AG09309 (cell line): ENCODE results near the gene CCDC38.
"Not testable (repeated sequence)": the region's sequence is repeated elsewhere in the genome, so short reads cannot be mapped to it uniquely, and the experiment has no call there.

Experiments used
- DNase-seq: peaks from one replicate; pipeline ENCODE4 v3.0.0-alpha.2; 2010; ENCODE audit warnings: low read depth
- H3K4me3 ChIP-seq: 2 replicates; pipeline ENCODE4 v1.5.1; 2011; ENCODE audit warnings: mild to moderate bottlenecking, low read depth, low read length, moderate library complexity; ENCODE audit not compliant: control insufficient read depth
- TF ChIP-seq, protein P1 (sequence below): IDR thresholded peaks from 2 replicates; pipeline ENCODE4 v1.5.1; 2011; ENCODE audit warnings: mild to moderate bottlenecking, low read depth, low read length, inconsistent platforms; ENCODE audit not compliant: insufficient read depth, control insufficient read depth; ENCODE audit errors: missing control alignments

Gene CCDC38

DNA sequence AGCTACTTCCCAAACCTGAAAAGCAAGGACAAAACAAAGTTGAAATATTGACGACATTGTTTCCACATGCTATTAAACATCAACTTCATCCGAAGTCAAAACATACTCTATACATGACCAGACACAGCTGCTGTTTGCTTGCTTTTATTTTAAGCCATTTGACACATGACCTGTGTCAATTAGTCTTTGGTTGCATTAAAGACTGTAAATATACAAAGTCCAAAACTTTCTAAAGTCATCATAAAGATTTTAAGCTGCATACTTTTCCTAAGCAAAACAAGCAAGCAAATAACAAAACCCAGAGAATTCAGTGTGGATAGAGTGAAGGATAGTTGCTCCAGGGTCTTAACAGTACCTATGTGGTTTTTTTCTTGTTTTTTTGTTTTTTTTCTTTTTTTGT, 31.9 kb upstream of the CCDC38 start:
- DNase-seq: no peak
- H3K4me3 ChIP-seq: no peak overlapping the region
- TF ChIP-seq, protein P1, sequence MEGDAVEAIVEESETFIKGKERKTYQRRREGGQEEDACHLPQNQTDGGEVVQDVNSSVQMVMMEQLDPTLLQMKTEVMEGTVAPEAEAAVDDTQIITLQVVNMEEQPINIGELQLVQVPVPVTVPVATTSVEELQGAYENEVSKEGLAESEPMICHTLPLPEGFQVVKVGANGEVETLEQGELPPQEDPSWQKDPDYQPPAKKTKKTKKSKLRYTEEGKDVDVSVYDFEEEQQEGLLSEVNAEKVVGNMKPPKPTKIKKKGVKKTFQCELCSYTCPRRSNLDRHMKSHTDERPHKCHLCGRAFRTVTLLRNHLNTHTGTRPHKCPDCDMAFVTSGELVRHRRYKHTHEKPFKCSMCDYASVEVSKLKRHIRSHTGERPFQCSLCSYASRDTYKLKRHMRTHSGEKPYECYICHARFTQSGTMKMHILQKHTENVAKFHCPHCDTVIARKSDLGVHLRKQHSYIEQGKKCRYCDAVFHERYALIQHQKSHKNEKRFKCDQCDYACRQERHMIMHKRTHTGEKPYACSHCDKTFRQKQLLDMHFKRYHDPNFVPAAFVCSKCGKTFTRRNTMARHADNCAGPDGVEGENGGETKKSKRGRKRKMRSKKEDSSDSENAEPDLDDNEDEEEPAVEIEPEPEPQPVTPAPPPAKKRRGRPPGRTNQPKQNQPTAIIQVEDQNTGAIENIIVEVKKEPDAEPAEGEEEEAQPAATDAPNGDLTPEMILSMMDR: no peak

- H3K4me3 ChIP-seq: no peak overlapping the region
- DNase-seq: no peak
Measured at GRCh38 chr12:95972832-95973456, 30.5 kb upstream of the CCDC38 start.

GRCh38 chr12:95970905-95971304, 28.5 kb upstream of the CCDC38 start:
- DNase-seq: no peak
- H3K4me3 ChIP-seq: no peak overlapping the region
- TF ChIP-seq, protein P1: no peak

More at GRCh38 chr12:95972832-95973456, 30.5 kb upstream of the CCDC38 start:
- TF ChIP-seq, protein P1: no peak

DNA sequence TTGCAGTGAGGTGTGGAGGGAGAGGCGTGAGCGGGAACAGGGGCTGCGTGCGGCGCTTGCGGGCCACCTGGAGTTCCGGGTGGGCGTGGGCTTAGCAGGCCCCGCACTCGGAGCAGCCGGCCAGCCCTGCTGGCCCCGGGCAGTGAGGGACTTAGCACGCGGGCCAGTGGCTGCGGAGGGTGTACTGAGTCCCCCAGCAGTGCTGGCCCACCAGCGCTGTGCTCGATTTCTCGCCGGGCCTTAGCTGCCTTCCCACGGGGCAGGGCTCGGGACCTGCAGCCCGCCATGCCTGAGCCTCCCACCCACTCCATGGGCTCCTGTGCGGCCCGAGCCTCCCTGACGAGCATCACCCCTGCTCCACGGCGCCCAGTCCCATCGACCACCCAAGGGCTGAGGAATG, 26.7 kb upstream of the CCDC38 start:
- H3K4me3 ChIP-seq, DNase-seq: not testable (repeated sequence)

GRCh38 chr12:95967301-95967700, 24.9 kb upstream of the CCDC38 start:
- H3K4me3 ChIP-seq: no peak overlapping the region
- TF ChIP-seq, protein P1: no peak
- DNase-seq: no peak

DNA sequence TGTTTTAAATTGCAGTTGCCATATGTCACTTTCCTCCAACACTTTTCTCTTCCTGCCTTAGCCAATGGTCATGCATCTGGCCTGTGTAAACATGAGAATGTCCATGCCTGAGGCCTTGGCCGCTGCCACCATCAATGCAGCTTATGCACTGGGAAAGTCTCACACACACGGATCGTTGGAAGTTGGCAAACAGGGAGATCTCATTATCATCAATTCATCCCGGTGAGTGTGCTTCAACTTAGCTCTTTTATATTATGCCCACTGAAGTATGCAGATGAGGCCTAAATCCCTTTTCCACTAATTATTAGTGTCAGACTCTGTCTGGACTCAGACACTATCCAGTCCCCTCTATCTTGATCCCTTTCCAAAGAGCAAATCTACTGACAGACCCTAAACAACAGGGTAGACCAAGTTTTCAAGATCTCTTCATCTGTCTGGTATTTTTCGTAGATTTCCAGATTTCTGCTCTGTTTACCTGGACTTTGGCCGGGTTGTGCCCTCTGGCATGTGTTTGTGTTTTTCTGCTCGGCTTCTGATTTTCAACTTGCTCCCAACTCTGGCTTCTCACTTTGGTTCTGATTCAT, 24.0 kb upstream of the CCDC38 start:
- TF ChIP-seq, protein P1: no peak
- H3K4me3 ChIP-seq: no peak overlapping the region
- DNase-seq: no peak

DNA sequence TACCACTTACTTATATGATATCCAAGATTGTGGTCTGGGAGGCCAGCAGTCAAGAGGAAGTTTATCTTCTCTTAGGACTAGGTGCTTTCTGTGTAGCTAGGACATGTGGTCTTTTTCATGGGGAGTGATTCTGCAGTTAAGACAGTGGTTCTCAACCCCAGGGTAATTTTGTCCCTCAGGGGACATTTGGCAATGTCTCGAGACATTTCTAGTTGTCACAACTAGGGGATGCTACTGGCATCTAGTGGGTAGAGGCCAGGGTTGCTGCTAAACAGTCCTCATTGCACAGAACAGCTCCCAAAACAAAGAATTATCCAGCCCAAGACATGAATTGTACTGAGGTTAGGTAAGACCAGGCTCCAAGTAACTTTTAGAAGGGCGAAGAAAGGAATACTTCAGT, 20.7 kb upstream of the CCDC38 start:
- TF ChIP-seq, protein P1: peak; percentile 7
- DNase-seq: no peak
- no peak overlapping the region for H3K4me3 ChIP-seq
